NCI-H2196 (cell line): ENCODE results near the gene CHDH.

Experiments
- DNase-seq: peaks from one replicate; lab custom pipeline; 2025; ENCODE audit not compliant: unreplicated experiment; lab: John Stamatoyannopoulos, UW

CHDH gene

GRCh38 chr3:53809764-53810400 is 36.3 kb downstream of the CHDH start:
- no peak for DNase-seq

- DNase-seq: no peak
These were observed 37.0 kb downstream of the CHDH start for GRCh38 chr3:53809267-53809666.

DNA sequence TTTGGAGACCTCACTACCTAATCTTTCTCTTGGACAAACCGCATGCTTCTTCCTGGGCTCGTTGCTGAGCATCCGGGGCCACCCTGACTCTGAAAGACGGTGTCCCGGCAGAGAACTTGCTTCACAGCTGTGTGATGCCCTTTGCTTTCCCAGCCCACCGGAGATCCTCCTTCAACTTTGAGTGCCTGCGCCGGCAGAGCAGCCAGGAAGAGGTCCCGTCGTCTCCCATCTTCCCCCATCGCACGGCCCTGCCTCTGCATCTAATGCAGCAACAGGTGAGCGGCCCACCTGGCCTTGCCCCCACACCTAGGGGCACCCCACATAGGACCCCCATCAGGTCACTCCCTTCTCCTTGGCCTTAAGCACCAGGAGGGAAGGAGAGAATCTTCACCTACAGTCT is 37.7 kb downstream of the CHDH start:
- no peak for DNase-seq

DNA sequence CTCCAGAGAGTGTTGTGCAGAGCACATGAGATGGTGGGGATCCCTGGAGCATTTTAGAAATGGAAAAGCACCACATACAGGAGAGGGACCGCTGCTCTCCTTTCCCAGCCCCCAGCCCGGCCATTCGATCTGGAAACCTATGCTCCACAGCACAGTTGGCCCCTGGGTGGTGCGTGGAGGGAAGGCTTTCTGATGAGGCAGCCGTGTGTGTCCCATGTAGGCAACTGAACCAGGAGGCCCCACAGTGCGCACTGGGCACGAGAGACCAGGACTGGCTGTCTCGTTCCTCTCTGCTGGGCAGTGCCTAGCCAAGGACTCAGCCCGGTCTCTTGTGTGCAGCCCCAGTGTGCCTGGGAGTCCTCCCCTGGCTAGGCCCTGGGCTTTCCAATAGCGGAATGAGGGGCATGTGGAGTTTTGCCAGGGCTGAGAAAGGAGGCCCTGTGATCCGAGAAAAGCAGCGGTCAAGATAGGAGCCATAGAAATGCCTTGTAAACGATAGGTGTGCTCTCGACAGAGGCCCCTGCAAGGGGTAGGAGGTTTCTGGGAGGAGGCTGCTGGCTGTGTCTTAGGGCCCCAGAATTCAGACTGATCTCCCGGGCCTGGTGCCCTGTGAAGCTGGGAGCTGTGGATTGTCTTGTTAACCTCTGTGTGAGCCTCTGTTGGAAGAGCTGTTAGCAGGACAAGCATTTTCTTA is 39.0 kb downstream of the CHDH start:
- DNase-seq: no peak

- DNase-seq: no peak
These were observed 39.8 kb downstream of the CHDH start for GRCh38 chr3:53806182-53807116.

DNA sequence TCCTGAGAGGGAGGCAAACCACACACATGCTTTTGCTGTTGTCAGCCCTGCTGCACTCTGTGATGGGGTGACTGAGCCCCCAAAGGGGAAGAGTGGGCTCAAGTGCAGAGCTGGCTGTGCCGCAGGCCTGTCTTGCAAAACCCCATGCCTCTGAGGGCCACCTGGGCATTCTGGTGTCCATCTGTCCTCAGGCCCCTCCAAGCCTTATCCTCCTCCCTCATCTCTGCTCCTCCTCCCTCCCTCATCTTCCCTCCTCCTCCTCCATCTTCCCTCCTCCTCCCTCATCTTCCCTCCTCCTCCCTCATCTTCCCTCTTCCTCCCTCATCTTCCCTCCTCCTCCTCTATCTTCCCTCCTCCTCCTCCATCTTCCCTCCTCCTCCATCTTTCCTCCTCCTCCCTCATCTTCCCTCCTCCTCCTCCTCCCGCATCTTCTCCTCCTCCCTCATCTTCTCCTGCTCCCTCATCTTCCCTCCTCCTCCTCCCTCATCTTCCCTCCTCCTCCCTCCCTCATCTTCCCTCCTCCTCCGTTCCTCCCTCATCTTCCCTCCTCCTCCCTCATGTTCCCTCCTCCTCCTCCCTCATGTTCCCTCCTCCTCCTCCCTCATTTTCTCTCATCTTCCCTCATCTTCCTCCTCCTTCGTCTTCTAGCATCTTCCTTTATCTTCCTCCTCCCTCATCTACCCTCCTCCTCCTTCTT is 40.6 kb downstream of the CHDH start:
- no peak for DNase-seq

GRCh38 chr3:53804697-53805462 is 41.3 kb downstream of the CHDH start:
- no peak for DNase-seq

DNA sequence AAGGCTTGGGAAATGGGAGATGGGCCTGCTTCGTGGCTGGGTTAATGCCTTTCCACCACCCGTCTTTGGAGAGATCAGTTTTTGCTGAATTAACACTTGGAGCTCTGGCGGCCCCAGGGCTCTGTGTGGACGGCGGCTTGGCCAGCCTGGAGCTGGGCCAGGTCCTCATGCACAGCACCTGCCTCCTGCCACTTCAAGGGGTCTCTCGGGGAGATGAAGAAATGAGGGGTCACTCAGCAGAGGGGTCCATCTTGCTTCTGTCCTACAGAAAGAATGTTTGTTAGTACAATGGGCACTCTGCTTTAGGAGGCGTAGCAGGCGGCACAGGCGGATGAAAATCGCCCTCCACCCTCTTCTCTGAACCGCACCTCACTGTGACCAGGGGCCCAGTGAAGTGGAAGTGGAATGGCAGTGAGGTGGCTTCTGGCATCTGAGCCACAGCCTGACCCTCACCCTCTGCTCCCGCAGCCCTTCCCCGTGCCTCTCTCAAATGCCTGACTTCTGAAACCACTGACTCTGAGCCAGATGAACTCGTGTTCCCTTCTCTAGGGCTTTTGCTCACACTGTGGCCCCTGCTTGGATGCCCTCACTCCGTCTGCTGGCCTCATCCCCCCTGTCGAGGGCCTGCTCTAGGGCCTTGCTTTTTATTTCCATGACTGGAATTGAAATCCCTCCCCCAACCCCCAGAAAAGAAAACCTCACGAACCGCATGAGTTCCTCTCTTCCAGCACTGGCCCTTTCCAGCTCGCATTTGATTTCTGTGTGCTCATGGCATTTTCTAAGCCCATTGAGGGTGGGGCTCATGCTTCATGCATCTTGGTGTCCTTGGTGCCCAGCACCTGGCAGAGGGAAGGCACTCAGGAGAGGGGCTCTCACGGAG is 42.2 kb downstream of the CHDH start:
- DNase-seq: no peak

- no peak for DNase-seq
These were observed 42.9 kb downstream of the CHDH start for GRCh38 chr3:53803124-53803815.

DNA sequence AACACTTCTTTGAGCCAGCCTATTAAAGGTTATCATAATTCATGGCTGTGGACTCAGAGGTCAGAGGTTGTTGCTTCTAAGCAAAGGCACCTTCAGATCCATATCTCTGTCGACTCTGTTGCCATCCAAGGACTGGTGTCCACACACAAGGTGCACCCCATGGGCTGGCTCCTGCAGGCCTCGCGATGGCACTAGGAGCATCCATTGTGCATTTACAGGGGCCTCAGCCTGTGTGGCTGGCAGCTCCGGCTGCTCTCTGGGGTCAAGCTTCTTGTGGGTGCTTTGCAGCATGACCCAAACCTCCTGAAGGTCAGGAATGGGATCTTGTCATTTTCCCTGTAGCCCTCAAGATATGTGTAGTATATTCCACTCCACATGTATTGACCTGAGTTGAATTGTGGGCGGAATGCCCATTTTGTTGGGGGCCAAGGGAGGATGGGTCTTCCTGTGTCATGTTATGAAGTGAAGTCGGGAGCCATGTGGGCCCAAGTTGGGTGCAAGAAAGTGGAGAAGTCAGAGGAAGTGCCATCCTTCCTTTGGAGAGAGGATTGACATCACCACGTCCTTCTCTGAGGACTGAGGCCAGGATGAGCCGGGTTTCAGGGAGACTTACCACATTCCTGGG is 43.9 kb downstream of the CHDH start:
- no peak for DNase-seq

DNA sequence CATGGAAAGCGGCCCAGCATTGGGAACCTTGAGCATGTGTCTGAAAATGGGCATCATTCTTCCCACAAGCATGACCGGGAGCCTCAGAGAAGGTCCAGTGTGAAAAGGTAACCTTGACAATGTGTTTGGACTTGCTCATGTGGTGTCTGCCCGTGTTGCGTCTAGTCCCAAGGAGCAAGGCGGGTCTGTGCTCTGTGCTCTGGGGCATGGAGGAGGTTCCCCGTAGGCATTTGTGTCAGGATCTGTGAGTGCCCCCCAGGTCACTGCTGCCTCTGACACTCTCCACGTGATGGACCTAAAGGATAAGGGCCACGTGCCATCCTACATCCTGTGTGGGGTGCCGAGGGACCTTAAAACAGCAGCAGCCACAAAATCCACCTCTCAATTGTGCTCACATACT is 44.9 kb downstream of the CHDH start:
- DNase-seq: no peak

- no peak for DNase-seq
These were observed 45.9 kb downstream of the CHDH start for GRCh38 chr3:53800041-53800906.

DNA sequence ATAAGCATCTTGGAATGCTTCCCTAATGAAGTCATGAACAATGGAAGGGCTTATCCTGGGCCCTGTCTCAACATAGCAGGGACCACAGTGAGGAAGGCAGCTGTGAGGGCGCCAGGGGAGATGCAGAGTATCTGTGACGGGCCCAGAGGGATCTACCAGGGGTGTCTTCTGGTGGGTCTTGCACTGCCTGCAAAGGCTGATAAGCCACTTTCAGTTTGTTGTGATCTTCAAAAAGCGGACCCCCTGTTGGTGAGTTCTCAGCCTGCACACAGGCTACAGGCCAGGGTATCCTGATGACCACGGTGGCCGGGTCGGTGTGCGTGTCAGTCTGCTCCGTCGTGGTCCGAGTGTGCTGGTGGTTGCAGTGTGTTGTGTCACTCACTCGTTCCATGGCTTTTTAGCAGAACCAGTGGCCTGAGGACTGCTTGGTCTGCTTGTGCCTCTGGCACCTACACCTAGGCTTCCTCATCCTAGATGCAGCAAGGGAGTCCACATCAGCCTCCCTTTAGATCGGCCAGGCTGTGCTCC is 46.8 kb downstream of the CHDH start:
- DNase-seq: no peak

DNA sequence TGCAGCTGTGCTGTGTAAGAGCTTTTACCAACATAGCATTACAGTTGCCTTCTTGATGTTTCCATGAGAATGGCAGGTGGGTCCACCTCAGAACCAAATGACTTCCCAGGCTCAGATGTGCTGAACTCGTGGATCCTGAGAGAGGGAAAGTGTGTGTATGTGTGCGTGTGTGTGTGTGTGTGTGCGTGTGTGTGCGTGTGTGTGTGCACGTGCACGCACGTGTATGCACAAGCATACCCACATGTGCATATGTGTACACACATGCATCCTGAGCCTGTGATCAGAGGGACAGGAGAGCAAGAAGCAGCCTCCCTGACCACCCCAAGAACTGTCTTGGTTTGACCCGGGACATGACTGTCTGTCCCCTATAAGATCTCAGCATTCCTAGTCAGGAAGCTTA is 48.1 kb downstream of the CHDH start:
- DNase-seq: no peak

DNA sequence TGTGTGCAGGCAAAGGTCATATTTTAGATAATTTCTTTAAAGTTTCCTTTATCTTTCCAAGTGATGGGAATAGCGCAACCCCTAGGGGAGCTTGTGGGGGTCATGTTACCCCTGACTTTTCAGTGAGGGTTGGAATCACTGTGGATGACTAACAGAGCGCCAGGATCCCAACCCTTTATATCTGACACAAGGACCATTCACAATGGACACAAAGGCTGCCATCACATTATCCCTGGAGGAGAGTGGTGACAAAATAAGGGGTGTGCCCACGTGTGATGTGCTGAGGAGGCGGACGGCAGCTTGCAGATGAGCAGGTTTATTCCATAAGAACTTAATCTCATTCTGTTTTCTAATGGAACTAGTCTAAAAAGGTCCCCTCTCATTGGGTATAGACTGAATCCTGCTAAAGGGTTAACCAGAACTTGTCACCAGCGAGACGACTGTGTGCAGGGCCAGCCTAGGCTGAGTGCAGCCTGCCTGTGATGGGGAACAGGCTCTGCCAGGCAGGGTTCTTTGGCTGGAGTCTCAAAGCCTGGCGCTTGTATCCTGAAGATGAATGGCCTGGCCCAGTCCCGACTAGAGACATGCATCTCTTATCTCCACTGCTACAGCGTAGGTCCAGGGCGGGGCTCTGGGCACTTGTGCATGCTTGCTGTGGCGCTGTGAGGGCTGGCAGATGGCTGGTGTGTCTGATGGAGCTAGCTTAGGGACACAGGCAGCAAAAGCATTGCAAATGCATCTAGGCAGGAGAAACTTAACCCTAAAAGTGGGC is 50.2 kb downstream of the CHDH start:
- peak; percentile 14 for DNase-seq

DNA sequence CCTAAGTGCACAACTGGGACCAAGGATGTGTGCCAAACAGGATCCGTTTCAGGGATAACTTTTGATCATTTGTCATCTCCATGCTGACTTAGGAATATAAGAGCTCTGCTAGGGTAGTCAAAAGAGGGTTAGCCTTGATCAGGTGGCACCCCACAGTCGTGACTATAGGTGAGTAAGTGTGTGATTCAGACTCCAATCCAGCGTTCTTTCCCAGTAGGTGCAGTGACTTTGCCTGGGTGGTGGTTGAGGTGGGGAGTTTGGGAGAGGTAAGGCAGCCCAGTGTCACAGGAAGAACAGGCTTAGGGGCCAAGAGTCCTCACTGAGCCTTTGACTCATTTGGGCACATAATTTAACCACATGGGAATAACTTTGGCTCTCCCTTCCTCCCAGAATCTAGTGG is 51.0 kb downstream of the CHDH start:
- DNase-seq: no peak

DNA sequence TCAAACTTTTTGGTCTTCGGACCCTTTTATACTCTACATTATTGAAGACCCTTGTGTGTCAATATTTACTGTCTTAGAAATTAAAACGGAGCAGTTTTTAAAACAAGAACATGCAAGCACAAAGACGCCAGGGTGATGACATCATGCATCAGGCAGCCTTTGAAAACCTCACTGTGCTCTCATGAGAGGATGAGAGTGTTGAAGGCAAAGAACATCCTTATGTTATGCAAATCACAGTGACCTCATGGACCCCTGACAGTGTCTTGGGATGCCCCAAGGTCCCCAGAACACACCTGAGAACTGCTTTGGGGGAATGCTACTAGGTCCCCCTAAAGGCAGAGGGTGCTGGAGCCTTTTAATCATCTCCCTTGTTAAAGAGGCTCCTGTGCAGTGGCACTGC is 51.6 kb downstream of the CHDH start:
- no peak for DNase-seq
